HepG2 (cell line): ENCODE data around the gene SREBF1. TPM values are rescaled to one million over a fixed set of nuclear protein-coding genes. Genes with fewer than 3 reads are reported as not detected.

ENCODE experiments used
- BRD4 ChIP-seq: sonication (generic); formaldehyde crosslinking; IDR thresholded peaks from 2 replicates; pipeline ENCODE4 v1.4.0; 2020; ENCODE audit warnings: missing genetic modification reagents
- CBX1 ChIP-seq: IDR thresholded peaks from one replicate; pipeline ENCODE4 v1.6.1; 2016; ENCODE audit warnings: antibody characterized with exemption, low read depth
- HMG20B ChIP-seq: conservative IDR thresholded peaks from 2 replicates; pipeline ENCODE4 v1.6.1; 2016; ENCODE audit warnings: missing genetic modification reagents, missing compliant biosample characterization
- HOXD1 ChIP-seq: sonication (generic); formaldehyde crosslinking; IDR thresholded peaks from 2 replicates; pipeline ENCODE4 v1.5.0; 2020; ENCODE audit warnings: missing genetic modification reagents
- KDM4B ChIP-seq: sonication (generic); formaldehyde crosslinking; IDR thresholded peaks from 2 replicates; pipeline ENCODE4 v1.4.0; 2020; ENCODE audit warnings: missing genetic modification reagents
- MAFF ChIP-seq: IDR thresholded peaks from 2 replicates; pipeline ENCODE4 v1.6.1; 2011; ENCODE audit warnings: low read depth, low read length, improper control_type of control experiment
- NFE2 ChIP-seq: sonication (generic); formaldehyde crosslinking; IDR thresholded peaks from 2 replicates; pipeline ENCODE4 v1.4.0; 2020; ENCODE audit warnings: missing genetic modification reagents
- PHF20 ChIP-seq: sonication (generic); formaldehyde crosslinking; IDR thresholded peaks from 2 replicates; pipeline ENCODE4 v1.5.0; 2020; ENCODE audit warnings: mild to moderate bottlenecking, missing genetic modification reagents
- PRDM10 ChIP-seq: sonication (generic); formaldehyde crosslinking; IDR thresholded peaks from 2 replicates; pipeline ENCODE4 v1.4.0; 2020; ENCODE audit warnings: low read depth, missing genetic modification reagents
- RXRB ChIP-seq: IDR thresholded peaks from 2 replicates; pipeline ENCODE4 v1.6.1; 2016; ENCODE audit warnings: borderline replicate concordance, missing genetic modification reagents, missing compliant biosample characterization
- SETDB1 ChIP-seq: sonication (generic); formaldehyde crosslinking; IDR thresholded peaks from 2 replicates; pipeline ENCODE4 v1.5.1; 2020; ENCODE audit warnings: missing genetic modification reagents, mild to moderate bottlenecking, borderline replicate concordance
- SMYD3 ChIP-seq: sonication (generic); formaldehyde crosslinking; IDR thresholded peaks from 2 replicates; pipeline ENCODE4 v1.8.1; 2023; ENCODE audit warnings: mild to moderate bottlenecking, missing genetic modification reagents
- SOX5 ChIP-seq: IDR thresholded peaks from 2 replicates; pipeline ENCODE4 v1.6.1; 2016; ENCODE audit warnings: borderline replicate concordance
- SP1 ChIP-seq, 2 experiments: fragments of 450-650 bp in 1 of 2; sonication (generic) in 1 of 2; formaldehyde crosslinking in 1 of 2; IDR thresholded peaks; 2 replicates each; pipeline versions ENCODE4 v1.4.0 to v1.6.1; 2016 to 2020; ENCODE audit warnings: missing genetic modification reagents in 1 of 2
- TOE1 ChIP-seq: sonication (generic); formaldehyde crosslinking; IDR thresholded peaks from 2 replicates; pipeline ENCODE4 v1.4.0; 2020; ENCODE audit warnings: mild to moderate bottlenecking, missing genetic modification reagents
- ZBTB25 ChIP-seq: IDR thresholded peaks from 2 replicates; pipeline ENCODE4 v1.6.1; 2018; ENCODE audit warnings: missing genetic modification reagents
- ZNF367 ChIP-seq: sonication (generic); formaldehyde crosslinking; IDR thresholded peaks from 2 replicates; pipeline ENCODE4 v1.4.0; 2020; ENCODE audit warnings: missing genetic modification reagents, borderline replicate concordance
- ZNF547 ChIP-seq: sonication (generic); formaldehyde crosslinking; IDR thresholded peaks from 2 replicates; pipeline ENCODE4 v1.5.1; 2020; ENCODE audit warnings: mild to moderate bottlenecking, missing genetic modification reagents
- ZNF614 ChIP-seq: IDR thresholded peaks from 2 replicates; pipeline ENCODE4 v1.6.1; 2018; ENCODE audit warnings: missing biosample characterization, missing genetic modification reagents, inconsistent platforms, borderline replicate concordance
- ZNF652 ChIP-seq: IDR thresholded peaks from 2 replicates; pipeline ENCODE4 v1.6.1; 2016; ENCODE audit warnings: low read depth, borderline replicate concordance
- ZNF713 ChIP-seq: sonication (generic); formaldehyde crosslinking; IDR thresholded peaks from 2 replicates; pipeline ENCODE4 v1.4.0; 2020; ENCODE audit warnings: mild to moderate bottlenecking, missing genetic modification reagents
- ZNF761 ChIP-seq: sonication (generic); formaldehyde crosslinking; conservative IDR thresholded peaks from 2 replicates; pipeline ENCODE4 v1.4.0; 2020; ENCODE audit warnings: mild to moderate bottlenecking, missing genetic modification reagents
- polyA plus RNA-seq, 8 experiments: library from polyadenylated mRNA; depleted of rRNA in 3 of 8; stranded (reverse) in 7 of 8; unstranded in 1 of 8; fragments of >200 nt; fragmentation: Illumina TruSeq in 4 of 8; extraction: Trizol in 4 of 8; gene quantifications; 2 replicates each; pipeline versions ENCODE4 v1.2.1 to v1.2.3, GENCODE V29; 2011 to 2016; ENCODE audit warnings: low read depth in 4 of 8, missing spikeins in 1 of 8, mixed read lengths in 1 of 8; ENCODE audit not compliant: insufficient read depth in 1 of 8
- total RNA-seq, 5 experiments: library from RNA; depleted of rRNA; stranded (reverse); fragments of >200 nt; fragmentation: Illumina TruSeq; extraction: Trizol; gene quantifications; 2 replicates each; pipeline ENCODE4 v1.2.3, GENCODE V29; 2016; ENCODE audit warnings: low read depth in 1 of 5
- TF ChIP-seq, protein P1 (sequence below): IDR thresholded peaks from 2 replicates; pipeline ENCODE4 v1.6.1; 2016; ENCODE audit warnings: missing compliant biosample characterization, missing genetic modification reagents, borderline replicate concordance

Gene SREBF1
- total and polyA plus RNA-seq, 2 of the 13 experiments (the other 11 are each of a cell fraction or from before 2014, with no cell fraction given) = 34.3 to 38.0 TPM

- TF ChIP-seq TOE1 (CRISPR knock-in tag) = no peak
- 0 out of 2 replicates have a peak, but pooled peaks have one; percentile 36 for TF ChIP-seq ZNF761 (CRISPR knock-in tag)
- no peak for TF ChIP-seq ZNF713 (CRISPR knock-in tag)
- peak; percentile 32; the same call in 1 of the 2 replicates for TF ChIP-seq PRDM10 (CRISPR knock-in tag)
- TF ChIP-seq ZNF652 (CRISPR knock-in tag) = peak; percentile 15; the same call in 1 of the 2 replicates
- peak; percentile 45; the same call in 1 of the 2 replicates for TF ChIP-seq PHF20 (CRISPR knock-in tag)
- no peak for TF ChIP-seq NFE2 (CRISPR knock-in tag)
- peak; percentile 33; the same call in 1 of the 2 replicates for TF ChIP-seq SOX5 (CRISPR knock-in tag)
- TF ChIP-seq ZNF547 (CRISPR knock-in tag) = peak; percentile 69; the same call in 1 of the 2 replicates
- TF ChIP-seq BRD4 (CRISPR knock-in tag) = 0 out of 2 replicates have a peak, but pooled peaks have one; percentile 48
- TF ChIP-seq ZNF614 (CRISPR knock-in tag) = no peak
- TF ChIP-seq KDM4B (CRISPR knock-in tag) = 0 out of 2 replicates have a peak, but pooled peaks have one; percentile 18
- no peak for TF ChIP-seq MAFF
- TF ChIP-seq ZNF367 (CRISPR knock-in tag) = no peak
- TF ChIP-seq SMYD3 (CRISPR knock-in tag) = 0 out of 2 replicates have a peak, but pooled peaks have one; percentile 25
- TF ChIP-seq SP1 (IDR thresholded peaks at IDR 0.05) = no peak
- TF ChIP-seq SP1 (CRISPR knock-in tag; IDR thresholded peaks at IDR 0.05) = peak; percentile 60
- TF ChIP-seq HOXD1 (CRISPR knock-in tag) = 0 out of 2 replicates have a peak, but pooled peaks have one; percentile 77
- TF ChIP-seq, protein P1, sequence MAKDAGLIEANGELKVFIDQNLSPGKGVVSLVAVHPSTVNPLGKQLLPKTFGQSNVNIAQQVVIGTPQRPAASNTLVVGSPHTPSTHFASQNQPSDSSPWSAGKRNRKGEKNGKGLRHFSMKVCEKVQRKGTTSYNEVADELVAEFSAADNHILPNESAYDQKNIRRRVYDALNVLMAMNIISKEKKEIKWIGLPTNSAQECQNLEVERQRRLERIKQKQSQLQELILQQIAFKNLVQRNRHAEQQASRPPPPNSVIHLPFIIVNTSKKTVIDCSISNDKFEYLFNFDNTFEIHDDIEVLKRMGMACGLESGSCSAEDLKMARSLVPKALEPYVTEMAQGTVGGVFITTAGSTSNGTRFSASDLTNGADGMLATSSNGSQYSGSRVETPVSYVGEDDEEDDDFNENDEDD (CRISPR knock-in tag) = peak; percentile 68
- TF ChIP-seq HMG20B (CRISPR knock-in tag) = no peak; the same call in 1 of the 2 replicates
- TF ChIP-seq CBX1 = no peak
- peak; percentile 66 for TF ChIP-seq RXRB
- TF ChIP-seq SETDB1 (CRISPR knock-in tag) = no peak
- peak; percentile 66 for TF ChIP-seq ZBTB25 (CRISPR knock-in tag)
These were observed 3.3 kb upstream of the SREBF1 start (continued) for GRCh38 chr17:17839791-17840707.
